ENCODE measurements around the gene MED27.

Gene MED27

GRCh38 chr9:132020820-132021510, 58.7 kb downstream of the MED27 start:
- TF ChIP-seq CTCF (IDR thresholded peaks at IDR 0.05; ENCODE audit: insufficient read depth, low read length, missing control alignments): no peak

GRCh38 chr9:132020272-132020671, 59.4 kb downstream of the MED27 start:
- DNase-seq (ENCODE audit: low read depth, low spot score): no peak
- CTCF ChIA-PET: interaction anchor here (0.6 to 1.2 kb wide), 6 partner anchors 8 to 263 kb away, joined by 3 to 6 read pairs (median 3); no protein-coding TSS in a partner anchor
- POLR2A ChIA-PET: no interaction called here
- H3K4me3 ChIP-seq (ENCODE audit: low read depth, low read length): no peak overlapping the region
- no peak for TF ChIP-seq CTCF (IDR thresholded peaks at IDR 0.05; ENCODE audit: insufficient read depth, low read length, missing control alignments)

More at GRCh38 chr9:132020820-132021510, 58.7 kb downstream of the MED27 start:
- no peak for DNase-seq (ENCODE audit: low read depth, low spot score)
- ChIA-PET POLR2A (no interaction called here), CTCF (interaction anchor here (0.6 to 1.2 kb wide), 7 partner anchors 9 to 264 kb away, joined by 3 to 6 read pairs (median 3); no protein-coding TSS in a partner anchor)
- H3K4me3 ChIP-seq (ENCODE audit: low read depth, low read length): no peak overlapping the region

GRCh38 chr9:132019702-132020101, 60.0 kb downstream of the MED27 start:
- ChIA-PET POLR2A (no interaction called here), CTCF (interaction anchor here (1.1 kb wide), 1 partner anchor 249 kb away, joined by 3 read pairs; no protein-coding TSS in a partner anchor)

GRCh38 chr9:132018957-132019405, 60.7 kb downstream of the MED27 start:
- CTCF ChIA-PET: interaction anchor here (1.3 kb wide), 1 partner anchor 217 kb away, joined by 5 read pairs; no protein-coding TSS in a partner anchor
- POLR2A ChIA-PET: interaction anchor here (0.7 kb wide), 1 partner anchor 91 kb away, joined by 3 read pairs; no protein-coding TSS in a partner anchor
- TF ChIP-seq CTCF (IDR thresholded peaks at IDR 0.05; ENCODE audit: insufficient read depth, low read length, missing control alignments): no peak
- H3K4me3 ChIP-seq (ENCODE audit: low read depth, low read length): no peak overlapping the region
- no peak for DNase-seq (ENCODE audit: low read depth, low spot score)

More at GRCh38 chr9:132019702-132020101, 60.0 kb downstream of the MED27 start:
- no peak for DNase-seq (ENCODE audit: low read depth, low spot score)
- H3K4me3 ChIP-seq (ENCODE audit: low read depth, low read length): no peak overlapping the region
- TF ChIP-seq CTCF (IDR thresholded peaks at IDR 0.05; ENCODE audit: insufficient read depth, low read length, missing control alignments): no peak

- DNase-seq (ENCODE audit: low read depth, low spot score): no peak
- ChIA-PET POLR2A (no interaction called here), CTCF (interaction anchor here (1.3 to 1.6 kb wide), 2 partner anchors 8 to 15 kb away, joined by 3 read pairs; no protein-coding TSS in a partner anchor)
- H3K4me3 ChIP-seq (ENCODE audit: low read depth, low read length): no peak overlapping the region
- no peak for TF ChIP-seq CTCF (IDR thresholded peaks at IDR 0.05; ENCODE audit: insufficient read depth, low read length, missing control alignments)
These were observed 63.2 kb downstream of the MED27 start for GRCh38 chr9:132016456-132016855.

- no peak for TF ChIP-seq CTCF (IDR thresholded peaks at IDR 0.05; ENCODE audit: insufficient read depth, low read length, missing control alignments)
- no peak for DNase-seq (ENCODE audit: low read depth, low spot score)
- H3K4me3 ChIP-seq (ENCODE audit: low read depth, low read length): no peak overlapping the region
- POLR2A ChIA-PET: no interaction called here
- CTCF ChIA-PET: interaction anchor here (1.0 to 1.6 kb wide), 3 partner anchors 8 to 16 kb away, joined by 3 to 6 read pairs (median 5); no protein-coding TSS in a partner anchor
These were observed 63.8 kb downstream of the MED27 start for GRCh38 chr9:132015866-132016265.

All from AG04449 (cell line).